ENCODE results near the gene RIN3.

GRCh38 chr14:92565718-92566115, 52.1 kb downstream of the RIN3 start:
- TF ChIP-seq CTCF (conservative IDR thresholded peaks at IDR 0.05; ENCODE audit: low read depth, low read length) (no peak), EZH2phosphoT487 (IDR thresholded peaks at IDR 0.05; ENCODE audit: borderline replicate concordance, low read length) (no peak)

All from PC-3 (cell line).